GM18868 (cell line): ENCODE data around the gene HYAL1.

Experiments
- ATAC-seq: cut with Tn5 transposase; IDR thresholded peaks from one replicate; pipeline ENCODE4 v1.9.1; 2021; ENCODE audit warnings: mild to moderate bottlenecking, moderate library complexity; ENCODE audit not compliant: unreplicated experiment

HYAL1 gene

GRCh38 chr3:50334339-50335075, 31.1 kb upstream of the HYAL1 start:
- no peak for ATAC-seq

GRCh38 chr3:50333744-50334328, 30.5 kb upstream of the HYAL1 start:
- ATAC-seq, result no peak

GRCh38 chr3:50331364-50331907, 28.1 kb upstream of the HYAL1 start:
- ATAC-seq, result no peak

- ATAC-seq, result no peak
Measured at GRCh38 chr3:50330330-50330729, 27.0 kb upstream of the HYAL1 start.

- peak; percentile 95 for ATAC-seq
Measured at GRCh38 chr3:50327943-50328691, 24.7 kb upstream of the HYAL1 start, which contains the start of gene TUSC2. Gene TUSC2 (minus strand): TSS chr3:50328223. CDS start chr3:50328099, 124 bp downstream.

GRCh38 chr3:50327129-50327528, 23.8 kb upstream of the HYAL1 start:
- no peak for ATAC-seq

GRCh38 chr3:50326182-50326541, 22.8 kb upstream of the HYAL1 start:
- no peak for ATAC-seq

GRCh38 chr3:50325497-50326181, 22.3 kb upstream of the HYAL1 start:
- no peak for ATAC-seq

- ATAC-seq, result no peak
Measured at GRCh38 chr3:50325113-50325480, 21.7 kb upstream of the HYAL1 start.

GRCh38 chr3:50324351-50325112, 21.2 kb upstream of the HYAL1 start:
- no peak for ATAC-seq

GRCh38 chr3:50323614-50324199, 20.3 kb upstream of the HYAL1 start:
- ATAC-seq, result no peak

GRCh38 chr3:50323092-50323600, 19.8 kb upstream of the HYAL1 start:
- ATAC-seq, result no peak

- ATAC-seq, result no peak
Measured at GRCh38 chr3:50322386-50323091, 19.2 kb upstream of the HYAL1 start, which contains the start of gene HYAL2. Gene HYAL2 (minus strand): TSS chr3:50322745. CDS start chr3:50320489, 2,256 bp downstream.

GRCh38 chr3:50322115-50322385, 18.7 kb upstream of the HYAL1 start:
- ATAC-seq, result no peak

- peak; percentile 80 for ATAC-seq
Measured at GRCh38 chr3:50321336-50322114, 18.2 kb upstream of the HYAL1 start.

GRCh38 chr3:50320853-50321335, 17.5 kb upstream of the HYAL1 start:
- ATAC-seq, result peak; percentile 46

- no peak for ATAC-seq
Measured at GRCh38 chr3:50319894-50320625, 16.7 kb upstream of the HYAL1 start.
